ENCODE data around the gene HYAL3. TPM values are rescaled to one million over a fixed set of nuclear protein-coding genes. Genes with fewer than 3 reads are reported as not detected.

HYAL3 gene
- total and polyA plus RNA-seq, 2 of the 13 experiments (the other 11 are each of a cell fraction or from before 2014, with no cell fraction given) = 5.5 to 10.4 TPM

DNA sequence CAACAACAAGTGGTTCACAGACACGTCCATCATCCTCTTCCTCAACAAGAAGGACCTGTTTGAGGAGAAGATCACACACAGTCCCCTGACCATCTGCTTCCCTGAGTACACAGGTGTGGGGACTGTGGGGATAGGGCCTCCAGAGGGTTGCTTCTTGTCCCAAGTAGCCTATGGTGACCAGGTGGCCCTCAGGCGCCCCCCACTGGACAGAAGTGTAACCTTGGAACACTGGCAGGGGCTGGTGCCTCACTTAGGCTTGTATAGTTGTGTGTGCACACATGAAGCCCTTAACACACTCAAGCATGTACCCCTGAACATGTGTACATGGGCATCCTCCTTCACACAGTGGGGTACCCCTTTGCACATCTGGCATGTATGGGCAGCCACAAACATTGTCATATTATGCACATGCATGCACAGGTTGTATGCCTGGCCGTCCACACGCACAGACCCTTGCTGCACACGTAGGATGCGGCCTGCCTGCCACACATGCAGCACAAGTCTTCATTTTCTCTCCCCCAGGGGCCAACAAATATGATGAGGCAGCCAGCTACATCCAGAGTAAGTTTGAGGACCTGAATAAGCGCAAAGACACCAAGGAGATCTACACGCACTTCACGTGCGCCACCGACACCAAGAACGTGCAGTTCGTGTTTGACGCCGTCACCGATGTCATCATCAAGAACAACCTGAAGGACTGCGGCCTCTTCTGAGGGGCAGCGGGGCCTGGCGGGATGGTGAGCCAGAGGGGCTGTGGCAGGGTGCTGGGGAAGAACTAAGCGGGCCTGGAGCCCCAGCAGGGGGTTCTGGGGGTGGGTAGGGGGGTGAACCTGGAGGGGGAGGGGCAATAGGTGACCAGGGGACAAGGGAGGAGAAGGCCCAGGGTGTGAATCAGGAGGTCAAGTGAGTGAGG is 42.0 kb downstream of the HYAL3 start (continued):
- TF ChIP-seq ZSCAN31 (CRISPR knock-in tag; IDR thresholded peaks at IDR 0.05; ENCODE audit: low read depth) (no peak), HDAC1 (CRISPR knock-in tag; IDR thresholded peaks at IDR 0.05) (no peak), ZNF207 (IDR thresholded peaks at IDR 0.05; ENCODE audit: borderline replicate concordance) (no peak), SMC3 (IDR thresholded peaks at IDR 0.05; ENCODE audit: low read length) (peak; percentile 61), GABPA (IDR thresholded peaks at IDR 0.05; ENCODE audit: low read depth, low read length) (no peak), GABPA (CRISPR knock-in tag; IDR thresholded peaks at IDR 0.05; ENCODE audit: low read depth) (peak; percentile 53; the same call in 1 of the 2 replicates), ZNF468 (CRISPR knock-in tag; IDR thresholded peaks at IDR 0.05) (no peak), ZC3H13 (CRISPR knock-in tag; IDR thresholded peaks at IDR 0.05) (no peak), ZNF768 (CRISPR knock-in tag; IDR thresholded peaks at IDR 0.05) (no peak), SMARCE1 (IDR thresholded peaks at IDR 0.05; ENCODE audit: borderline replicate concordance) (no peak), DPF2 (CRISPR knock-in tag; IDR thresholded peaks at IDR 0.05; ENCODE audit: borderline replicate concordance, low read depth) (no peak), GPN1 (CRISPR knock-in tag; IDR thresholded peaks at IDR 0.05; ENCODE audit: borderline replicate concordance) (no peak), NR2C2 (CRISPR knock-in tag; IDR thresholded peaks at IDR 0.05; ENCODE audit: borderline replicate concordance) (no peak), FOXC1 (CRISPR knock-in tag; IDR thresholded peaks at IDR 0.05; ENCODE audit: borderline replicate concordance) (no peak), RAD21 (CRISPR knock-in tag; IDR thresholded peaks at IDR 0.05) (peak; percentile 75), MEF2D (CRISPR knock-in tag; IDR thresholded peaks at IDR 0.05) (no peak), ZSCAN20 (CRISPR knock-in tag; IDR thresholded peaks at IDR 0.05; ENCODE audit: borderline replicate concordance) (no peak), TCF12 (IDR thresholded peaks at IDR 0.05) (no peak), TCF12 (CRISPR knock-in tag; IDR thresholded peaks at IDR 0.05) (no peak), TCF7L2 (IDR thresholded peaks at IDR 0.05; ENCODE audit: low read depth, low read length) (no peak), GTF3A (CRISPR knock-in tag; conservative IDR thresholded peaks at IDR 0.05) (no peak), ZSCAN30 (CRISPR knock-in tag; IDR thresholded peaks at IDR 0.05) (no peak), ZSCAN22 (CRISPR knock-in tag; IDR thresholded peaks at IDR 0.05) (no peak), ZNF674 (CRISPR knock-in tag; IDR thresholded peaks at IDR 0.05; ENCODE audit: low read depth) (no peak), STAG1 (CRISPR knock-in tag; IDR thresholded peaks at IDR 0.05) (peak; percentile 72), ZNF816 (CRISPR knock-in tag; IDR thresholded peaks at IDR 0.05; ENCODE audit: borderline replicate concordance) (no peak)
- TF ChIP-seq, protein P1, sequence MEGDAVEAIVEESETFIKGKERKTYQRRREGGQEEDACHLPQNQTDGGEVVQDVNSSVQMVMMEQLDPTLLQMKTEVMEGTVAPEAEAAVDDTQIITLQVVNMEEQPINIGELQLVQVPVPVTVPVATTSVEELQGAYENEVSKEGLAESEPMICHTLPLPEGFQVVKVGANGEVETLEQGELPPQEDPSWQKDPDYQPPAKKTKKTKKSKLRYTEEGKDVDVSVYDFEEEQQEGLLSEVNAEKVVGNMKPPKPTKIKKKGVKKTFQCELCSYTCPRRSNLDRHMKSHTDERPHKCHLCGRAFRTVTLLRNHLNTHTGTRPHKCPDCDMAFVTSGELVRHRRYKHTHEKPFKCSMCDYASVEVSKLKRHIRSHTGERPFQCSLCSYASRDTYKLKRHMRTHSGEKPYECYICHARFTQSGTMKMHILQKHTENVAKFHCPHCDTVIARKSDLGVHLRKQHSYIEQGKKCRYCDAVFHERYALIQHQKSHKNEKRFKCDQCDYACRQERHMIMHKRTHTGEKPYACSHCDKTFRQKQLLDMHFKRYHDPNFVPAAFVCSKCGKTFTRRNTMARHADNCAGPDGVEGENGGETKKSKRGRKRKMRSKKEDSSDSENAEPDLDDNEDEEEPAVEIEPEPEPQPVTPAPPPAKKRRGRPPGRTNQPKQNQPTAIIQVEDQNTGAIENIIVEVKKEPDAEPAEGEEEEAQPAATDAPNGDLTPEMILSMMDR (CRISPR knock-in tag; IDR thresholded peaks at IDR 0.05) = peak; percentile 82
- TF ChIP-seq, protein P2, sequence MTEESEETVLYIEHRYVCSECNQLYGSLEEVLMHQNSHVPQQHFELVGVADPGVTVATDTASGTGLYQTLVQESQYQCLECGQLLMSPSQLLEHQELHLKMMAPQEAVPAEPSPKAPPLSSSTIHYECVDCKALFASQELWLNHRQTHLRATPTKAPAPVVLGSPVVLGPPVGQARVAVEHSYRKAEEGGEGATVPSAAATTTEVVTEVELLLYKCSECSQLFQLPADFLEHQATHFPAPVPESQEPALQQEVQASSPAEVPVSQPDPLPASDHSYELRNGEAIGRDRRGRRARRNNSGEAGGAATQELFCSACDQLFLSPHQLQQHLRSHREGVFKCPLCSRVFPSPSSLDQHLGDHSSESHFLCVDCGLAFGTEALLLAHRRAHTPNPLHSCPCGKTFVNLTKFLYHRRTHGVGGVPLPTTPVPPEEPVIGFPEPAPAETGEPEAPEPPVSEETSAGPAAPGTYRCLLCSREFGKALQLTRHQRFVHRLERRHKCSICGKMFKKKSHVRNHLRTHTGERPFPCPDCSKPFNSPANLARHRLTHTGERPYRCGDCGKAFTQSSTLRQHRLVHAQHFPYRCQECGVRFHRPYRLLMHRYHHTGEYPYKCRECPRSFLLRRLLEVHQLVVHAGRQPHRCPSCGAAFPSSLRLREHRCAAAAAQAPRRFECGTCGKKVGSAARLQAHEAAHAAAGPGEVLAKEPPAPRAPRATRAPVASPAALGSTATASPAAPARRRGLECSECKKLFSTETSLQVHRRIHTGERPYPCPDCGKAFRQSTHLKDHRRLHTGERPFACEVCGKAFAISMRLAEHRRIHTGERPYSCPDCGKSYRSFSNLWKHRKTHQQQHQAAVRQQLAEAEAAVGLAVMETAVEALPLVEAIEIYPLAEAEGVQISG (CRISPR knock-in tag; IDR thresholded peaks at IDR 0.05) = peak; percentile 87
